PFSK-1 (cell line): Measurements from ENCODE around the gene DAP3.

ENCODE experiments used
- FOXP2 ChIP-seq: optimal IDR thresholded peaks from 2 replicates; pipeline ENCODE3; 2011; ENCODE audit warnings: borderline replicate concordance, control low read depth, inconsistent platforms; ENCODE audit not compliant: insufficient read depth; ENCODE audit errors: extremely low read length, extremely low read depth
- TF ChIP-seq, protein P1 (sequence below), 2 experiments: IDR thresholded peaks; 2 replicates each; pipeline versions ENCODE4 v1.6.1 to v1.8.0; 2011 to 2012; ENCODE audit warnings: low read depth in 2 of 2, low read length in 2 of 2, control low read depth in 1 of 2, inconsistent platforms in 1 of 2, mild to moderate bottlenecking in 1 of 2, moderate library complexity in 1 of 2; ENCODE audit not compliant: insufficient read depth in 1 of 2

DNA sequence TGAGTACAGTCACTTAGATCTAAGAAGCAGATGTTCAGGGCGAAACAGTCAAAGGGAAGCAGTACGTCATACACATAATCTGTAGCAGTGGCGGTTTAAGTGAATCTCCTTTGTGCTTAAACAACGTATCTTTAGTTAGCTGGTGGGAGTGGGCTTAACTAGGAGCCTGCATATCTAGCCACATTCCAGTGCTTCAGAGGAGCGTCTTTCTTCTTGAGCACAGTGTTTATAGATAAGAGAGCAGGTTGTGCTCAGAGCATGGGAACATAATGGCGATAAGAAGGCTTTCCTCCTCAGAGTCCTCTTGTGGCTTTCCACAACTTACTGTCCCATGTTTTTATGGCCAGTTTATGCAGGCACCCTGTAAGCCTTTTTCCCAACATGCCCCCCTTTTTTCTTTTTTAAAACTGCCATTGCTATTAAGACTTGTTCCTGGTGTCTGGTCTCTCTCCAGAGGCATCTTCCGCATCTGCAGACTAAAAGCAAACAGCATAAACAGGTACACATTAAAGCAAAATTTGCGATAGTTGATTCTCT, 3.2 kb downstream of the DAP3 start:
- TF ChIP-seq, protein P1, sequence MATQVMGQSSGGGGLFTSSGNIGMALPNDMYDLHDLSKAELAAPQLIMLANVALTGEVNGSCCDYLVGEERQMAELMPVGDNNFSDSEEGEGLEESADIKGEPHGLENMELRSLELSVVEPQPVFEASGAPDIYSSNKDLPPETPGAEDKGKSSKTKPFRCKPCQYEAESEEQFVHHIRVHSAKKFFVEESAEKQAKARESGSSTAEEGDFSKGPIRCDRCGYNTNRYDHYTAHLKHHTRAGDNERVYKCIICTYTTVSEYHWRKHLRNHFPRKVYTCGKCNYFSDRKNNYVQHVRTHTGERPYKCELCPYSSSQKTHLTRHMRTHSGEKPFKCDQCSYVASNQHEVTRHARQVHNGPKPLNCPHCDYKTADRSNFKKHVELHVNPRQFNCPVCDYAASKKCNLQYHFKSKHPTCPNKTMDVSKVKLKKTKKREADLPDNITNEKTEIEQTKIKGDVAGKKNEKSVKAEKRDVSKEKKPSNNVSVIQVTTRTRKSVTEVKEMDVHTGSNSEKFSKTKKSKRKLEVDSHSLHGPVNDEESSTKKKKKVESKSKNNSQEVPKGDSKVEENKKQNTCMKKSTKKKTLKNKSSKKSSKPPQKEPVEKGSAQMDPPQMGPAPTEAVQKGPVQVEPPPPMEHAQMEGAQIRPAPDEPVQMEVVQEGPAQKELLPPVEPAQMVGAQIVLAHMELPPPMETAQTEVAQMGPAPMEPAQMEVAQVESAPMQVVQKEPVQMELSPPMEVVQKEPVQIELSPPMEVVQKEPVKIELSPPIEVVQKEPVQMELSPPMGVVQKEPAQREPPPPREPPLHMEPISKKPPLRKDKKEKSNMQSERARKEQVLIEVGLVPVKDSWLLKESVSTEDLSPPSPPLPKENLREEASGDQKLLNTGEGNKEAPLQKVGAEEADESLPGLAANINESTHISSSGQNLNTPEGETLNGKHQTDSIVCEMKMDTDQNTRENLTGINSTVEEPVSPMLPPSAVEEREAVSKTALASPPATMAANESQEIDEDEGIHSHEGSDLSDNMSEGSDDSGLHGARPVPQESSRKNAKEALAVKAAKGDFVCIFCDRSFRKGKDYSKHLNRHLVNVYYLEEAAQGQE (IDR thresholded peaks at IDR 0.05; ENCODE audit: insufficient read depth in 1 of 2, low read depth in 2 of 2, low read length in 2 of 2) = no peak
- no peak for TF ChIP-seq FOXP2
